ENCODE results near the gene C1orf210.

C1orf210 gene

GRCh38 chr1:43293176-43293575, 7.8 kb upstream of the C1orf210 start:
- no peak for DNase-seq

GRCh38 chr1:43292679-43293078, 7.3 kb upstream of the C1orf210 start:
- no peak for DNase-seq

- no peak for DNase-seq
Observed at GRCh38 chr1:43292216-43292615, 6.8 kb upstream of the C1orf210 start.

GRCh38 chr1:43288785-43289706, 3.7 kb upstream of the C1orf210 start:
- DNase-seq, result no peak

GRCh38 chr1:43288058-43288784, 2.8 kb upstream of the C1orf210 start:
- no peak for DNase-seq

- DNase-seq, result no peak
Observed at GRCh38 chr1:43286533-43286932, 1.2 kb upstream of the C1orf210 start.

- DNase-seq, result no peak
Observed at GRCh38 chr1:43286115-43286514, 734 bp upstream of the C1orf210 start.

- no peak for DNase-seq
Observed at GRCh38 chr1:43284546-43285110, 753 bp downstream of the C1orf210 start.

- no peak for DNase-seq
Observed at GRCh38 chr1:43284065-43284464, 1.3 kb downstream of the C1orf210 start.

GRCh38 chr1:43282220-43283195, 2.9 kb downstream of the C1orf210 start:
- DNase-seq, result no peak

GRCh38 chr1:43280692-43281091, 4.7 kb downstream of the C1orf210 start:
- DNase-seq, result no peak

GRCh38 chr1:43279666-43280065, 5.7 kb downstream of the C1orf210 start:
- DNase-seq, result no peak

- DNase-seq, result no peak
Observed at GRCh38 chr1:43279161-43279560, 6.2 kb downstream of the C1orf210 start.

- no peak for DNase-seq
Observed at GRCh38 chr1:43277116-43277876, 8.1 kb downstream of the C1orf210 start.

GRCh38 chr1:43276673-43277072, 8.7 kb downstream of the C1orf210 start:
- DNase-seq, result no peak

GRCh38 chr1:43275826-43276620, 9.4 kb downstream of the C1orf210 start:
- no peak for DNase-seq

- DNase-seq, result no peak
Observed at GRCh38 chr1:43274804-43275180, 10.6 kb downstream of the C1orf210 start.

- peak; percentile 46 to 58 for DNase-seq
Observed at GRCh38 chr1:43274125-43274803, 11.1 kb downstream of the C1orf210 start.

GRCh38 chr1:43273708-43274107, 11.7 kb downstream of the C1orf210 start:
- no peak for DNase-seq

Data from activated T-cell treated with anti-CD3 and anti-CD28 coated beads, Interleukin-2, amount 50 U/mL, for 48 hours (primary cell).